ENCODE data around the gene ZNF511. TPM values are rescaled to one million over a fixed set of nuclear protein-coding genes. Genes with fewer than 3 reads are reported as not detected.
A peak's percentile ranks its signal among the peaks of the same experiment; 100 is the strongest.
"Not testable (repeated sequence)": the region's sequence is repeated elsewhere in the genome, so short reads cannot be mapped to it uniquely, and the experiment has no call there.

Gene ZNF511, protein sequence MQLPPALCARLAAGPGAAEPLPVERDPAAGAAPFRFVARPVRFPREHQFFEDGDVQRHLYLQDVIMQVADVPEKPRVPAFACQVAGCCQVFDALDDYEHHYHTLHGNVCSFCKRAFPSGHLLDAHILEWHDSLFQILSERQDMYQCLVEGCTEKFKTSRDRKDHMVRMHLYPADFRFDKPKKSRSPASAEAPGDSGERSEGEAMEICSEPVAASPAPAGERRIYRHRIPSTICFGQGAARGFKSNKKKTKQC
- 10 to 100 TPM; 73.4 to 77.3 TPM for total RNA-seq

- Mint-ChIP-seq H3K9me3 (no peaks in the 10 kb centered on the region), H3K27ac (peak within 1 kb of the TSS; percentile 98), H3K27me3 (no peaks in the 10 kb centered on the region), H3K36me3 (peaks cover 5% of the 10 kb centered on the region), H3K4me3 (peak within 1 kb of the TSS; percentile 97), H3K4me1 (peaks cover 28% of the 10 kb centered on the region)
- peak; percentile 93 for DNase-seq
Observed at GRCh38 chr10:133308421-133309099, at the start of gene ZNF511, which contains the start of gene TUBGCP2. TSS of gene ZNF511 (plus strand) at chr10:133308914. CDS start at chr10:133308944, 30 bp downstream. TSS of gene TUBGCP2 (minus strand) at chr10:133308872. CDS start at chr10:133302941, 5,931 bp downstream.

DNA sequence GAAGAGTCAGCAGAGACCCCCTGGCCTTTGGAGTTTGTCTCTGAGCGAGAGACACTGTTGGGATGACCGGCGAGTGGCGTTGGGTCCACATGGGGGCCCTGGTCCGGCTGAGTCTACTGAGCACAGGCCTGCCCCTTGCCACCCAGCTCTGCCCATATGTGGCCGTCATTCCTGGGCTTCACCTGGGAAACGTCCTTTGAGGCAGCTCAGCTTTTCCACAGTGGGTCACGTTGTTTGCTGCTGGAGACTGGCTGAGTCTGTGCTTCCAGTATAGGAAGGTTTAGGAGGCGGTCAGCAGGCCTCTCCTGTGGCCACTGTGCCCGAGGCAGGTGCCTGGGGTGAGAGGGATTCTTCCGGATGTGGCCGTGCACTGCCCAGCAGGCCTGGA, 49.1 kb upstream of the ZNF511 start:
- no peaks in the 10 kb centered on the region for H3K27me3 Mint-ChIP-seq
- no peaks in the 10 kb centered on the region for H3K9me3 Mint-ChIP-seq
- H3K36me3 Mint-ChIP-seq: no peaks in the 10 kb centered on the region
- H3K4me3 Mint-ChIP-seq: peak overlapping the region; percentile 30
- peak overlapping the region; percentile 68 for H3K27ac Mint-ChIP-seq
- DNase-seq: no peak
- H3K4me1 Mint-ChIP-seq: peaks cover 44% of the 10 kb centered on the region

DNA sequence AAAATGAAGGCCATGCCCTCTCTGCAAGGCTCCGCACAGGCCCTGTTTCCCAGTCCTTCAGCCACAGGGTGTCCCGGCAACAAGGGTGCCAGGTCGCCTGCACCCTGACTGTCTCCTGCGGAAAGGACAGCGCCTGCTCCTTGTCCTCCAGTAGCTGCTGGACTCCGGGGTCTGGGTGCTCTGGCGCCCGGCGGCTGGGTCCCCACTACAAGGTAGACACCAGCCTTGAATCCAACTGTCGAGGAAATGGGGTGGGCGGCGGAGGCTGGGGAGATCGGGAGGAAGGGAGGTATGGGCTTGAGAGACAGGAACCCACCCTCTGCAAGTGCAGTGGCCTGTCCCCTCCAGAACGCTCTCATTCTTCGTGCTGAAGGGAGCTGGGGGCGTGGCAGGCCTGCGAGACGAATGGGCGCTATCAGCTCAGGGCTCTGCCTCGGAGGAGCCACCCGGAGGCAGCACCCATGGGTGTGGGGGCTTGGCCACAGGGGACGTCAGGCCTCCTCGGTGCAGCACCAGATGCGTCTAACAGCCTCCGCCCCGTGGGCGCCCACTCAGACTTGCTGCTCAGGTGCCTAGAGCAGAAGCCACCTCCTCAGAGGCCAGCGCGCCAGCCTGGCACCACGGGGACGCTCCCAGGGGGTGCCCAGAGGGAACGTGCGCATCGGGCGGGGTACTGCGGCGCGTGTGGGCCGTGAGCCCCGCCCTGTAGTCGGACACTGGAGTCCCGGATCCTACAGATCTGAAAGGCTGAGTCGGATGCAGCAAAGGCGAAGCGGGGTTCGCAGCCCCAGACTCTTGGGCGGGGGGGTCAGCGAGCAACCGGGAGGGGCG, 47.6 kb upstream of the ZNF511 start:
- Mint-ChIP-seq H3K9me3 (no peaks in the 10 kb centered on the region), H3K27ac (peak overlapping the region; percentile 82), H3K4me3 (peak overlapping the region; percentile 78), H3K27me3 (no peaks in the 10 kb centered on the region), H3K36me3 (no peaks in the 10 kb centered on the region), H3K4me1 (peaks cover 48% of the 10 kb centered on the region)
- DNase-seq: peak; percentile 81

GRCh38 chr10:133261726-133262325, 46.9 kb upstream of the ZNF511 start:
- Mint-ChIP-seq H3K4me3 (peak overlapping the region; percentile 48), H3K9me3 (no peaks in the 10 kb centered on the region), H3K36me3 (no peaks in the 10 kb centered on the region), H3K27ac (no peak overlapping the region), H3K27me3 (no peaks in the 10 kb centered on the region), H3K4me1 (peaks cover 47% of the 10 kb centered on the region)
- DNase-seq: peak; percentile 82

GRCh38 chr10:133262696-133263095, 46.0 kb upstream of the ZNF511 start:
- Mint-ChIP-seq H3K9me3 (no peaks in the 10 kb centered on the region), H3K27me3 (no peaks in the 10 kb centered on the region), H3K4me3 (no peak overlapping the region), H3K36me3 (no peaks in the 10 kb centered on the region), H3K4me1 (peaks cover 40% of the 10 kb centered on the region), H3K27ac (no peak overlapping the region)
- no peak for DNase-seq

- no peak overlapping the region for H3K27ac Mint-ChIP-seq
- no peaks in the 10 kb centered on the region for H3K36me3 Mint-ChIP-seq
- peaks cover 35% of the 10 kb centered on the region for H3K4me1 Mint-ChIP-seq
- no peak for DNase-seq
- H3K4me3 Mint-ChIP-seq: no peak overlapping the region
- H3K9me3 Mint-ChIP-seq: no peaks in the 10 kb centered on the region
- H3K27me3 Mint-ChIP-seq: no peaks in the 10 kb centered on the region
Observed at GRCh38 chr10:133263674-133264073, 45.0 kb upstream of the ZNF511 start.

DNA sequence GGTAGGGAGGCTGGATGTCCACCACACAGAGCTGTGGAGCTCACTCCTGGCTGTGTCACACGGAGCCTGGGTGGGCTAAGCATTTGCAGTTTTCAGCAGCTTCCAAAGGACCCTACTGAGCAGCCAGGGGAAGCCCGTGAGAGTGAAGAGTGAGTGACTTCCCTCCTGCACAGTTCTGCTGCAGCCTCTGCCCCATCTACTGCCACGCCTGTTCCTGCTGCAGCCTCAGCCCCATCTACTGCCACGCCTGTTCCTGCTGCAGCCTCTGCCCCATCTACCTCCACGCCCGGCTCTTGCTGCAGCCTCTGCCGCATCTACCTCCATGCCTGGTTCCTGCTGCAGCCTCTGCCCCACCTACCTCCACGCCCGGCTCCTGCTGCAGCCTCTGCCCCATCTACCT, 44.3 kb upstream of the ZNF511 start:
- DNase-seq: no peak
- peaks cover 30% of the 10 kb centered on the region for H3K4me1 Mint-ChIP-seq
- H3K9me3 Mint-ChIP-seq: no peaks in the 10 kb centered on the region
- H3K4me3 Mint-ChIP-seq: no peak overlapping the region
- H3K36me3 Mint-ChIP-seq: no peaks in the 10 kb centered on the region
- no peaks in the 10 kb centered on the region for H3K27me3 Mint-ChIP-seq
- H3K27ac Mint-ChIP-seq: no peak overlapping the region

GRCh38 chr10:133265052-133265451, 43.7 kb upstream of the ZNF511 start:
- H3K4me3 Mint-ChIP-seq, H3K9me3 Mint-ChIP-seq, H3K27ac Mint-ChIP-seq: not testable (repeated sequence)

GRCh38 chr10:133266056-133266795, 42.5 kb upstream of the ZNF511 start:
- Mint-ChIP-seq H3K4me1 (peaks cover 19% of the 10 kb centered on the region), H3K9me3 (no peaks in the 10 kb centered on the region), H3K4me3 (no peak overlapping the region), H3K36me3 (no peaks in the 10 kb centered on the region), H3K27ac (no peak overlapping the region), H3K27me3 (no peaks in the 10 kb centered on the region)
- no peak for DNase-seq

More at GRCh38 chr10:133265052-133265451, 43.7 kb upstream of the ZNF511 start:
- DNase-seq, H3K27me3 Mint-ChIP-seq, H3K36me3 Mint-ChIP-seq: not testable (repeated sequence)
- peaks cover 28% of the 10 kb centered on the region for H3K4me1 Mint-ChIP-seq

DNA sequence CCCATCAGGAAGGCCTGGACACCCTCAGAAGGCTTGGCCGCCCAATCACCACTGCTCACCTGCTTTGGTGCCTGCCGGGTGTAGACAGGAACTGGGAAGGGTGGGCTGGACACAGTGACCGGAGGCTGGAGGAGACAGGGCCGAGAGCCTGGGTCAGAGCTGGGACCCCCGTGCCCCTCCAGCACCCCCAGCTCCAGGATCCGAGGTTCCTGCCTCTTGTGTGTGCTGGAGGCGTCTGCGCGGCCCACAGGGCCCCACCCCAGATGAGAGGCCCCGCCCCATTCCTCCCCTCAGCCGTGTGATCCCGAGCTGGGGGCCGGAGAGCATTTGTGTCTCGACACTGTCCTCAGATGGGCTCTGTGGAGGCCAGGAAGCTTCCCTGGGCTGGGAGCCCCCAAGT, 41.4 kb upstream of the ZNF511 start:
- H3K36me3 Mint-ChIP-seq: no peaks in the 10 kb centered on the region
- H3K9me3 Mint-ChIP-seq: no peaks in the 10 kb centered on the region
- no peak overlapping the region for H3K4me3 Mint-ChIP-seq
- no peaks in the 10 kb centered on the region for H3K27me3 Mint-ChIP-seq
- H3K4me1 Mint-ChIP-seq: peaks cover 19% of the 10 kb centered on the region
- DNase-seq: no peak
- no peak overlapping the region for H3K27ac Mint-ChIP-seq

GRCh38 chr10:133267829-133268228, 40.9 kb upstream of the ZNF511 start:
- DNase-seq: no peak
- Mint-ChIP-seq H3K4me1 (peaks cover 14% of the 10 kb centered on the region), H3K27me3 (no peaks in the 10 kb centered on the region), H3K36me3 (no peaks in the 10 kb centered on the region), H3K27ac (no peak overlapping the region), H3K9me3 (no peaks in the 10 kb centered on the region), H3K4me3 (no peak overlapping the region)

DNA sequence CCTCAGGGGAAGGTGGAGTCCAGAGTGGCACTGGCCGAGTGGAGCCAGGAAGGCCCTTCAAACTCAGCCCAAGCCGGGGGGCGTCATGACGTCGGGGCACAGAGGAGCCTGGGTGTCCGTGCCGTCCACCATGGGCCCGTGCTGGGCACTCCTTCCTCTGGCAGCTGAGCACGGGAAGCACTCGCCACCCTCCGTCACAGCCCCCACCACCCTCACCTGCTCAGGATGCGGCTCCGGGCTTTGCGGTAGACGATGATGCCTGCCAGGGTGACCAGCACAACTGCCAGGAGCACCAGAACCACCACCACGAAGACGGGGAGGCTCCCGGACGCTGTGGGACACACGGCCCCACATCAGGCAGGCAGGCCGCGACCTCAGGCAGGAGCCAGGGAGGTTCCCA, 40.2 kb upstream of the ZNF511 start:
- H3K36me3 Mint-ChIP-seq: no peaks in the 10 kb centered on the region
- no peak overlapping the region for H3K27ac Mint-ChIP-seq
- peaks cover 9% of the 10 kb centered on the region for H3K4me1 Mint-ChIP-seq
- no peak overlapping the region for H3K4me3 Mint-ChIP-seq
- H3K27me3 Mint-ChIP-seq: no peaks in the 10 kb centered on the region
- H3K9me3 Mint-ChIP-seq: no peaks in the 10 kb centered on the region
- no peak for DNase-seq

DNA sequence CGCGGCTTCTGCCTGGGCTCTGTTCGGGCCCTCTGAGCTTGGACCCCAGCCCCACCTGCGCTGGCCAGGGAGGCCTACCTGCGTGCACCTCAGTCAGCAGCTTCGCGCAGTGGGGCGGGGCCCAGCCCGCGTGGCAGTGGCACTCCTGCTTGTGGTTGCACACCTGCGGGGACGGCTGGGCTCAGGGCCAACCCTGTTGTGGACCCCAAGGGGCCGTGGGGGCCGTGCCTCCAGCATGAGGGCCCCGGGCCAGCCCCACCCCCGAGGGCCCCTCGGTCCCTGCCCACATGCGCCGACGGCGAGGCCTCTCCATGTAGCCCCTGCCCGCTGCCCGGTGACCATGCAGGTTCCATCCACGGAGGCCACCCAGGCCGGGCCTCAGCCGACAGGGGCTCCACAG, 39.3 kb upstream of the ZNF511 start:
- DNase-seq: no peak
- no peaks in the 10 kb centered on the region for H3K9me3 Mint-ChIP-seq
- H3K27ac Mint-ChIP-seq: no peak overlapping the region
- no peak overlapping the region for H3K4me3 Mint-ChIP-seq
- no peaks in the 10 kb centered on the region for H3K27me3 Mint-ChIP-seq
- no peaks in the 10 kb centered on the region for H3K36me3 Mint-ChIP-seq
- H3K4me1 Mint-ChIP-seq: peaks cover 6% of the 10 kb centered on the region

- peaks cover 3% of the 10 kb centered on the region for H3K4me1 Mint-ChIP-seq
- no peak overlapping the region for H3K4me3 Mint-ChIP-seq
- H3K9me3 Mint-ChIP-seq: no peaks in the 10 kb centered on the region
- H3K27ac Mint-ChIP-seq: no peak overlapping the region
- H3K36me3 Mint-ChIP-seq: no peaks in the 10 kb centered on the region
- no peaks in the 10 kb centered on the region for H3K27me3 Mint-ChIP-seq
- DNase-seq: no peak
Observed at GRCh38 chr10:133270204-133270603, 38.5 kb upstream of the ZNF511 start.
